GM12878 (cell line): Measurements from ENCODE around the gene GMPPA. TPM values are rescaled to one million over a fixed set of nuclear protein-coding genes. Genes with fewer than 3 reads are reported as not detected.
A peak's percentile ranks its signal among the peaks of the same experiment; 100 is the strongest.

ENCODE experiments used
- BCL11A ChIP-seq: IDR thresholded peaks from 2 replicates; pipeline ENCODE4 v1.6.1; 2011; ENCODE audit warnings: low read depth, low read length
- CBFB ChIP-seq: IDR thresholded peaks from 2 replicates; pipeline ENCODE4 v1.6.1; 2016; ENCODE audit warnings: antibody characterized with exemption, low read depth
- CBX5 ChIP-seq: sonication (generic); IDR thresholded peaks from 2 replicates; pipeline ENCODE4 v1.6.1; 2016; ENCODE audit warnings: low read depth, moderate library complexity, mild to moderate bottlenecking, inconsistent platforms
- CHD4 ChIP-seq: fragments of 200-600 bp; sonication (generic); IDR thresholded peaks from 2 replicates; pipeline ENCODE4 v1.6.1; 2016; ENCODE audit warnings: mild to moderate bottlenecking
- CREB1 ChIP-seq: IDR thresholded peaks from 2 replicates; pipeline ENCODE4 v1.6.1; 2012; ENCODE audit warnings: low read depth, mild to moderate bottlenecking, inconsistent platforms
- GABPA ChIP-seq: IDR thresholded peaks from 2 replicates; pipeline ENCODE4 v1.6.1; 2014; ENCODE audit warnings: antibody characterized with exemption, low read depth, mild to moderate bottlenecking, inconsistent platforms
- HDAC2 ChIP-seq: fragments of 200-600 bp; sonication (generic); IDR thresholded peaks from 2 replicates; pipeline ENCODE4 v1.6.1; 2017
- MTA2 ChIP-seq: fragments of 450-650 bp; IDR thresholded peaks from 2 replicates; pipeline ENCODE4 v1.6.1; 2016; ENCODE audit warnings: low read depth, mild to moderate bottlenecking, moderate library complexity
- MYC ChIP-seq: IDR thresholded peaks from 2 replicates; pipeline ENCODE4 v1.6.1; 2011; ENCODE audit warnings: mild to moderate bottlenecking, low read length, moderate library complexity, inconsistent platforms; ENCODE audit not compliant: insufficient read depth, insufficient replicate concordance, insufficient read length, severe bottlenecking
- NRF1 ChIP-seq: conservative IDR thresholded peaks from 2 replicates; pipeline ENCODE4 v1.6.1; 2011; ENCODE audit warnings: mild to moderate bottlenecking, low read depth, low read length, improper control_type of control experiment
- RAD21 ChIP-seq: IDR thresholded peaks from 2 replicates; pipeline ENCODE4 v1.6.1; 2011; ENCODE audit warnings: mild to moderate bottlenecking, low read depth, low read length, moderate library complexity; ENCODE audit not compliant: insufficient read depth
- RCOR1 ChIP-seq: conservative IDR thresholded peaks from 2 replicates; pipeline ENCODE4 v1.6.1; 2012; ENCODE audit warnings: low read depth, low read length, improper control_type of control experiment
- SMAD5 ChIP-seq: IDR thresholded peaks from 2 replicates; pipeline ENCODE4 v1.6.1; 2016; ENCODE audit warnings: antibody characterized with exemption, low read depth
- SMARCA5 ChIP-seq: fragments of 450-650 bp; IDR thresholded peaks from 2 replicates; pipeline ENCODE4 v1.6.1; 2017; ENCODE audit warnings: mild to moderate bottlenecking
- TCF3 ChIP-seq: IDR thresholded peaks from 2 replicates; pipeline ENCODE4 v1.6.1; 2012; ENCODE audit warnings: low read depth, mild to moderate bottlenecking, low read length, borderline replicate concordance; ENCODE audit not compliant: insufficient read depth
- ZNF217 ChIP-seq: fragments of 450-650 bp; IDR thresholded peaks from 2 replicates; pipeline ENCODE4 v1.6.1; 2017; ENCODE audit warnings: antibody characterized with exemption, mild to moderate bottlenecking
- polyA plus RNA-seq, 11 experiments: library from polyadenylated mRNA; depleted of rRNA in 4 of 11; unstranded in 6 of 11; stranded (reverse) in 5 of 11; fragments of >200 nt; fragmentation: Nextera tagmentation in 4 of 11; fragmentation: Illumina TruSeq in 1 of 11; extraction: Ambion mirVana in 4 of 11; extraction: Trizol in 1 of 11; gene quantifications; 1 replicate in 1 of 11; 2 replicates in 10 of 11; pipeline versions ENCODE4 v1.2.1 to v1.2.3, GENCODE V29; 2011 to 2016; ENCODE audit warnings: inconsistent platforms in 2 of 11, missing spikeins in 2 of 11, low read depth in 1 of 11
- total RNA-seq, 4 experiments: library from RNA; depleted of rRNA in 3 of 4; stranded (reverse); fragments of >200 nt in 3 of 4; fragmentation: Illumina TruSeq in 1 of 4; extraction: Trizol in 1 of 4; gene quantifications; 2 replicates each; pipeline versions ENCODE4 v1.2.1 to v1.2.3, GENCODE V29; 2013 to 2021
- TF ChIP-seq, protein P1 (sequence below): IDR thresholded peaks from 2 replicates; pipeline ENCODE4 v1.6.1; 2012; ENCODE audit warnings: low read depth, low read length, improper control_type of control experiment
- TF ChIP-seq, protein P2 (sequence below): fragments of 150-350 bp; IDR thresholded peaks from 2 replicates; pipeline ENCODE4 v1.6.1; 2014; ENCODE audit warnings: mild to moderate bottlenecking, low read depth, low read length
- TF ChIP-seq, protein P3 (sequence below): fragments of 450-650 bp; IDR thresholded peaks from 2 replicates; pipeline ENCODE4 v1.6.1; 2017; ENCODE audit warnings: mild to moderate bottlenecking, moderate library complexity
- TF ChIP-seq, protein P4 (sequence below): fragments of 450-650 bp; IDR thresholded peaks from 2 replicates; pipeline ENCODE4 v1.6.1; 2016; ENCODE audit warnings: mild to moderate bottlenecking, moderate library complexity, borderline replicate concordance

GMPPA gene
- total and polyA plus RNA-seq, 10 of the 15 experiments (the other 5 are each of a cell fraction or from before 2014, with no cell fraction given): 1.9 to 83.2 (median 45.0) TPM

DNA sequence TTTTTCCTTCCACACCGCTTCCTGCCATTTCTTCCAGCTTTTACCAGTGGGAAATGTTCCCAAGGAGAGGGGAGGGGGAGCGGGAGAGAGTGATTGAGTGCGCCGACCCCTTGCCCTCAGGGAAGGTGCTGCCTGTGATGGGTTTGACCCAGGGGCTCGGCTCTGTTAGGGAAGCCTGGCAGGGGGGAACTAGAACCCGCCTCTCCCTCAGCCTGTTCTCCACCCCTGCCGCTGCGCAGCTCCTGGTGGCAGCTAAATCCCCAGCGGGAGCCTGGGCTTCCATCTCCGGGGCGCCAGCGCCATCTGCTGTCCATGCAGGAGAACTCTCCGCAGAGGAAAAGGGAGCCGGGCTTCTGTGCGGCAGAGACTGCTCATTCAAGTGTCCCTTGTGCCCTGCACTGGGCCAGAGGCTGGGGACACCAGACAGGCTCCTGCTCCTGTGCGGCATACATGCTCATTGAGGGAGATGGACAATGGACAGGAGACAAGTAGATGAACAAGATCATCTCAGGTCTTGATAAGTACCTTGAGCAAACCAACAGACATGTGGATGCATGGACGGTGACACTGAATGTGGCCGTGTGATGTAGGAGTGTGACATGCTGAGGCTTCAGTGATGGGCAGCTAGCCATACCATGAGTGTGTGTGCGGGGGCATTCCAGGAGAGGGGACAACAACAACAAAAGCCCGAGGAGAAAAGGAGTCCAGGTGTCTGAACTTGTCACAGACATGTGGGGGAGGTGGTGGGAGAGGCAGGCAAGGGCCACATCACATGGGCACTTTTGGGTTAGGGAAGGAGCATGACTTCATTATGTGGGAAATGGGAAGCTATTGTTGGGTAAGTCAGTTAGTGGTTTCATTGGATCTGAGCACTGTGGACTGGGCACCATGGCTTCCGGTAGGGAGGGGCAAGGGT is 31.6 kb downstream of the GMPPA start (continued):
- TF ChIP-seq, protein P1, sequence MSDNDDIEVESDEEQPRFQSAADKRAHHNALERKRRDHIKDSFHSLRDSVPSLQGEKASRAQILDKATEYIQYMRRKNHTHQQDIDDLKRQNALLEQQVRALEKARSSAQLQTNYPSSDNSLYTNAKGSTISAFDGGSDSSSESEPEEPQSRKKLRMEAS: 0 out of 2 replicates have a peak, but pooled peaks have one; percentile 23
- TF ChIP-seq NRF1: 0 out of 2 replicates have a peak, but pooled peaks have one; percentile 22
- TF ChIP-seq TCF3: no peak
- no peak for TF ChIP-seq SMARCA5
- TF ChIP-seq MYC: no peak
- TF ChIP-seq CBFB: no peak
- TF ChIP-seq GABPA: no peak
- TF ChIP-seq CBX5: no peak
- TF ChIP-seq RCOR1: no peak
- no peak for TF ChIP-seq CREB1
- TF ChIP-seq HDAC2: no peak
- no peak for TF ChIP-seq MTA2
- TF ChIP-seq CHD4: no peak
- TF ChIP-seq RAD21: peak; percentile 99
- no peak for TF ChIP-seq SMAD5
- TF ChIP-seq, protein P2, sequence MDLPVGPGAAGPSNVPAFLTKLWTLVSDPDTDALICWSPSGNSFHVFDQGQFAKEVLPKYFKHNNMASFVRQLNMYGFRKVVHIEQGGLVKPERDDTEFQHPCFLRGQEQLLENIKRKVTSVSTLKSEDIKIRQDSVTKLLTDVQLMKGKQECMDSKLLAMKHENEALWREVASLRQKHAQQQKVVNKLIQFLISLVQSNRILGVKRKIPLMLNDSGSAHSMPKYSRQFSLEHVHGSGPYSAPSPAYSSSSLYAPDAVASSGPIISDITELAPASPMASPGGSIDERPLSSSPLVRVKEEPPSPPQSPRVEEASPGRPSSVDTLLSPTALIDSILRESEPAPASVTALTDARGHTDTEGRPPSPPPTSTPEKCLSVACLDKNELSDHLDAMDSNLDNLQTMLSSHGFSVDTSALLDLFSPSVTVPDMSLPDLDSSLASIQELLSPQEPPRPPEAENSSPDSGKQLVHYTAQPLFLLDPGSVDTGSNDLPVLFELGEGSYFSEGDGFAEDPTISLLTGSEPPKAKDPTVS: no peak
- TF ChIP-seq BCL11A: no peak
- TF ChIP-seq ZNF217: no peak
- TF ChIP-seq, protein P3, sequence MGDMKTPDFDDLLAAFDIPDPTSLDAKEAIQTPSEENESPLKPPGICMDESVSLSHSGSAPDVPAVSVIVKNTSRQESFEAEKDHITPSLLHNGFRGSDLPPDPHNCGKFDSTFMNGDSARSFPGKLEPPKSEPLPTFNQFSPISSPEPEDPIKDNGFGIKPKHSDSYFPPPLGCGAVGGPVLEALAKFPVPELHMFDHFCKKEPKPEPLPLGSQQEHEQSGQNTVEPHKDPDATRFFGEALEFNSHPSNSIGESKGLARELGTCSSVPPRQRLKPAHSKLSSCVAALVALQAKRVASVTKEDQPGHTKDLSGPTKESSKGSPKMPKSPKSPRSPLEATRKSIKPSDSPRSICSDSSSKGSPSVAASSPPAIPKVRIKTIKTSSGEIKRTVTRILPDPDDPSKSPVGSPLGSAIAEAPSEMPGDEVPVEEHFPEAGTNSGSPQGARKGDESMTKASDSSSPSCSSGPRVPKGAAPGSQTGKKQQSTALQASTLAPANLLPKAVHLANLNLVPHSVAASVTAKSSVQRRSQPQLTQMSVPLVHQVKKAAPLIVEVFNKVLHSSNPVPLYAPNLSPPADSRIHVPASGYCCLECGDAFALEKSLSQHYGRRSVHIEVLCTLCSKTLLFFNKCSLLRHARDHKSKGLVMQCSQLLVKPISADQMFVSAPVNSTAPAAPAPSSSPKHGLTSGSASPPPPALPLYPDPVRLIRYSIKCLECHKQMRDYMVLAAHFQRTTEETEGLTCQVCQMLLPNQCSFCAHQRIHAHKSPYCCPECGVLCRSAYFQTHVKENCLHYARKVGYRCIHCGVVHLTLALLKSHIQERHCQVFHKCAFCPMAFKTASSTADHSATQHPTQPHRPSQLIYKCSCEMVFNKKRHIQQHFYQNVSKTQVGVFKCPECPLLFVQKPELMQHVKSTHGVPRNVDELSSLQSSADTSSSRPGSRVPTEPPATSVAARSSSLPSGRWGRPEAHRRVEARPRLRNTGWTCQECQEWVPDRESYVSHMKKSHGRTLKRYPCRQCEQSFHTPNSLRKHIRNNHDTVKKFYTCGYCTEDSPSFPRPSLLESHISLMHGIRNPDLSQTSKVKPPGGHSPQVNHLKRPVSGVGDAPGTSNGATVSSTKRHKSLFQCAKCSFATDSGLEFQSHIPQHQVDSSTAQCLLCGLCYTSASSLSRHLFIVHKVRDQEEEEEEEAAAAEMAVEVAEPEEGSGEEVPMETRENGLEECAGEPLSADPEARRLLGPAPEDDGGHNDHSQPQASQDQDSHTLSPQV: 0 out of 2 replicates have a peak, but pooled peaks have one; percentile 33
- TF ChIP-seq, protein P4, sequence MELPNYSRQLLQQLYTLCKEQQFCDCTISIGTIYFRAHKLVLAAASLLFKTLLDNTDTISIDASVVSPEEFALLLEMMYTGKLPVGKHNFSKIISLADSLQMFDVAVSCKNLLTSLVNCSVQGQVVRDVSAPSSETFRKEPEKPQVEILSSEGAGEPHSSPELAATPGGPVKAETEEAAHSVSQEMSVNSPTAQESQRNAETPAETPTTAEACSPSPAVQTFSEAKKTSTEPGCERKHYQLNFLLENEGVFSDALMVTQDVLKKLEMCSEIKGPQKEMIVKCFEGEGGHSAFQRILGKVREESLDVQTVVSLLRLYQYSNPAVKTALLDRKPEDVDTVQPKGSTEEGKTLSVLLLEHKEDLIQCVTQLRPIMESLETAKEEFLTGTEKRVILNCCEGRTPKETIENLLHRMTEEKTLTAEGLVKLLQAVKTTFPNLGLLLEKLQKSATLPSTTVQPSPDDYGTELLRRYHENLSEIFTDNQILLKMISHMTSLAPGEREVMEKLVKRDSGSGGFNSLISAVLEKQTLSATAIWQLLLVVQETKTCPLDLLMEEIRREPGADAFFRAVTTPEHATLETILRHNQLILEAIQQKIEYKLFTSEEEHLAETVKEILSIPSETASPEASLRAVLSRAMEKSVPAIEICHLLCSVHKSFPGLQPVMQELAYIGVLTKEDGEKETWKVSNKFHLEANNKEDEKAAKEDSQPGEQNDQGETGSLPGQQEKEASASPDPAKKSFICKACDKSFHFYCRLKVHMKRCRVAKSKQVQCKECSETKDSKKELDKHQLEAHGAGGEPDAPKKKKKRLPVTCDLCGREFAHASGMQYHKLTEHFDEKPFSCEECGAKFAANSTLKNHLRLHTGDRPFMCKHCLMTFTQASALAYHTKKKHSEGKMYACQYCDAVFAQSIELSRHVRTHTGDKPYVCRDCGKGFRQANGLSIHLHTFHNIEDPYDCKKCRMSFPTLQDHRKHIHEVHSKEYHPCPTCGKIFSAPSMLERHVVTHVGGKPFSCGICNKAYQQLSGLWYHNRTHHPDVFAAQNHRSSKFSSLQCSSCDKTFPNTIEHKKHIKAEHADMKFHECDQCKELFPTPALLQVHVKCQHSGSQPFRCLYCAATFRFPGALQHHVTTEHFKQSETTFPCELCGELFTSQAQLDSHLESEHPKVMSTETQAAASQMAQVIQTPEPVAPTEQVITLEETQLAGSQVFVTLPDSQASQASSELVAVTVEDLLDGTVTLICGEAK: no peak
